ENCODE data around the gene CAPN13.

DNA sequence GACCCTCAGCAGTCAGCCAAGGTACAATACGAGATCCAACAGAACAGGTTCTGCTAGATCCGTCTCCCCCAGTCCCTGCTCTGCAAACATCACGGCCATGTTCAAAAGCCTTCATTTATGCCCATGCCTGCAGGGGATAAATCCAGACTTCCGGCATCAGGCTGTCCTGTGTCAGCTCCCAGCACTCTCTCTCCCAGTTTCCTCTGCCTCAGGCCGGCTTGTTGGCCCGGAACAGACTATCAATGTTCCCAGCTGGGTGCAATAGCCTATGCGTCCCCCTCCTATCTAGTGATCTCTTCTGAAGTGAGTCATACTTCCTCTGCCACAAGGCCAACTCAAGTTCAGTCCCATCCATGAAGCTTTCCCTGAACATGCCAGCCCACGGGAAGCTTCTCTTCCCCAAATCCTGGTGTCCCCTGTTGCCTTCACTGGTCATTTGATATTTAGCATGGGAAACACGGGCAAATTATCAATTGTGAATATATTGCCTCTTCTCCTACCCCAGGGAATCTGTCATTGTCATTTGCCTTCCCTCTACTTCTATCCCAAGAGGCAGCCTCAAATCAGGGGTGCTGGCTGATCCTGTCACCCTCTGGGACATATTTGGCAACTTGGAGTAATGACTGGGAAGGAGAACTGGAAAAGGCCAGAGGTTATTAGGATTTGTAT lies 51.1 kb downstream of the CAPN13 start:
- TF ChIP-seq POLR2A (IDR thresholded peaks at IDR 0.05; ENCODE audit: low read depth, low read length) (no peak), POLR2AphosphoS5 (IDR thresholded peaks at IDR 0.05; ENCODE audit: low read depth, low read length) (no peak), TAF1 (IDR thresholded peaks at IDR 0.05; ENCODE audit: low read depth, low read length) (no peak), PAX5 (IDR thresholded peaks at IDR 0.05; ENCODE audit: insufficient read depth, low read length, severe bottlenecking) (no peak)

Data from GM12891 (cell line).